ENCODE results near the gene NUDT7.

DNA sequence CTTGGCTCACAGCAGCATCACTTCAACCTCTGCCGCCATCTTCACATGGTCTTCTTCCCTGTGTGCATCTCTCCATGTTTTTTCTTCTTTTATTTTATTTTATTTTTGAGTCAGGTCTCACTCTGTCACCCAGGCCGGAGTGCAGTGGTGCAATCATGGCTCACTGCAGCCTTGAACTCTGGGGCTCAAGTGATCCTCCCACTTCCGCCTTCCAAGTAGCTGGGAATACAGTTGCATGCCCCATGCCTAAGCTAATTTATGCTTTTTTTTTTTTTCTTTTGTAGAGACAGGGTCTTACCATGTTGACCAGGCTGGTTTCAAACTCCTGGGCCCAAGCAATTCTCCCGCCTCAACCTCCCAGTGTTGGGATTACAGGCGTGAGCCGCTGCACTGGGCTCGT is 1.9 kb downstream of the NUDT7 start:
- TF ChIP-seq, protein P1, sequence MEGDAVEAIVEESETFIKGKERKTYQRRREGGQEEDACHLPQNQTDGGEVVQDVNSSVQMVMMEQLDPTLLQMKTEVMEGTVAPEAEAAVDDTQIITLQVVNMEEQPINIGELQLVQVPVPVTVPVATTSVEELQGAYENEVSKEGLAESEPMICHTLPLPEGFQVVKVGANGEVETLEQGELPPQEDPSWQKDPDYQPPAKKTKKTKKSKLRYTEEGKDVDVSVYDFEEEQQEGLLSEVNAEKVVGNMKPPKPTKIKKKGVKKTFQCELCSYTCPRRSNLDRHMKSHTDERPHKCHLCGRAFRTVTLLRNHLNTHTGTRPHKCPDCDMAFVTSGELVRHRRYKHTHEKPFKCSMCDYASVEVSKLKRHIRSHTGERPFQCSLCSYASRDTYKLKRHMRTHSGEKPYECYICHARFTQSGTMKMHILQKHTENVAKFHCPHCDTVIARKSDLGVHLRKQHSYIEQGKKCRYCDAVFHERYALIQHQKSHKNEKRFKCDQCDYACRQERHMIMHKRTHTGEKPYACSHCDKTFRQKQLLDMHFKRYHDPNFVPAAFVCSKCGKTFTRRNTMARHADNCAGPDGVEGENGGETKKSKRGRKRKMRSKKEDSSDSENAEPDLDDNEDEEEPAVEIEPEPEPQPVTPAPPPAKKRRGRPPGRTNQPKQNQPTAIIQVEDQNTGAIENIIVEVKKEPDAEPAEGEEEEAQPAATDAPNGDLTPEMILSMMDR (IDR thresholded peaks at IDR 0.05; ENCODE audit: low read length) = no peak
- no peak for TF ChIP-seq EZH2 (IDR thresholded peaks at IDR 0.05; ENCODE audit: borderline replicate concordance, low read length)

All from OCI-LY1 (cell line).